ENCODE data around the gene TMEM52. TPM values are rescaled to one million over a fixed set of nuclear protein-coding genes. Genes with fewer than 3 reads are reported as not detected.
A peak's percentile ranks its signal among the peaks of the same experiment; 100 is the strongest.

The TMEM52 gene
- total and polyA plus RNA-seq, 2 of the 13 experiments (the other 11 are each of a cell fraction or from before 2014, with no cell fraction given) = 13.2 to 18.7 TPM

DNA sequence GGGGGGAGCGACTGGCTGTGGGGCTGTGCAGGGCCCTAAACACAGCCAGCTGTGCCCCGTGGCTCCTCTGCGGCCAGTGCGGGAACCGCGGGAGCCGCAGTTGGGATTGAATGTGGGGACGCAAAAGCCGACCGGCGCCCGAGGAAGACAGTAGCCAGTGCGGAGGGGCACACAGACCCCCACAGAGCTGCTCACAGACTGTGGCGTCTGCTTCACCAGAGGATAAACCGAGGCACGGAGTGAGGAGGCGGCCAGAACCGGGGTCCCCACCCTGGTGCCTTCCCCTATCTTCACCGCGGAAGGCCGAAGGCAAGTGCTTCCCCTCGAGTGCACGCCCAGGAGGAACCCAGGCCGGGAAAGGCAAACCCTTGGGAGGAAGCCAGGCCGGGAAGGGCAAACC lies 8.7 kb upstream of the TMEM52 start:
- no peak for ATAC-seq
- intact Hi-C loops (cut with micrococcal nuclease; ENCODE audit: unreplicated experiment) = no loop called here

DNA sequence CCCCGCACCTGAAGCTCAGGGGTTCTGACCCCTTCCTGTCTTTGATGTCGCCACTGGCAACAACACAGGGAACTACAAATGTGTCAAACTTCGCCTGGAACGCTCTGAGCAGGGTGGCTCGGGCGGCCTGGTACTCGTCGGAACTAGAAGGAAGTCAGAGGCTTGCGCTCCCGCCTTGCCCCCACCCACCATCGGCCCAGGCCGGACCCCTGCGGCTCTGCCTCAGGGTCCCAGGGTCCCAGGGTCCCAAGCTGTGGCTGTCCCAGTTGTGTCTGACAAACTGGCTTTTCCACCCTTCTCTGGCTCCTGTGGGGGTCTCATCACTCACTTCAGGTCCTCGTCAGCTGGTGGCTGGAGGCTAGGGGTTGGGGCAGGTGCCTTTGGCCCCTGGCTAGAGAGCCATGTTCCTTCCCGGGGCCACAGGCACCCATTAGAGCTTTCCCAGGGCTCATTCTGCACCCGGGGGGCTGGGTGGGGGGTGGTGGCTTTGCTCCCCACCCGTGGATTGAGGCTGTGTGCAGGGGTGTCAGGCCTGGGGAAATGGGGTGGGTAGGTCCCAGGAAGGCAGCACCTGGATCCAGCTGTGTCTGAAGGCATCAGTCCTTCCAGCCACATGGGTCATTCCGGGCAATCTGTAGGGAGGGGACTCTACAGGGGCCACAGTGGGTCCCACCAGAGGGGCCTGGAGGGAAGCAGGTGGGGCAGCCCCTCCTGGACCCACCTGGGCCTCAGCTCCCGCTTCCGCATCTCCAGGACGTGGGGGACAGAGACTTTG lies 8.0 kb upstream of the TMEM52 start:
- in situ Hi-C loops (cut with HindIII; ENCODE audit: extremely low pct_ligation_motif_present, low pct_unique_long_range_greater_than_20kb) (no loop called here), intact Hi-C loops (cut with micrococcal nuclease; ENCODE audit: unreplicated experiment) (no loop called here)
- WGBS (ENCODE audit: low lambda C conversion rate) = 35% methylated on average over 8 of the region's 21 CpGs
- FAIRE-seq = no peak
- no TSS peak for BruUV-seq (replicated peaks)
- Histone ChIP-seq H3K27me3 (ENCODE audit: control insufficient read depth in 1 of 2, insufficient read depth in 2 of 2, low read length in 2 of 2) (peaks cover 26 to 47% of the 10 kb centered on the region in 2 experiments; a peak in 4 of 5 replicates), H3K9me3 (ENCODE audit: low read length) (no peaks in the 10 kb centered on the region), H3K9ac (ENCODE audit: insufficient read depth, low read depth, low read length) (no peak overlapping the region), H3K4me3 (replicated peaks in 1 of 3; ENCODE audit: insufficient read depth in 1 of 3, low read depth in 2 of 3, low read length in 3 of 3) (no peak overlapping the region), H2AFZ (ENCODE audit: low read length) (no peak overlapping the region), H3K4me2 (ENCODE audit: low read depth, low read length) (no peak overlapping the region), H3K79me2 (ENCODE audit: insufficient read depth, low read length) (no peaks in the 10 kb centered on the region), H3K27ac (ENCODE audit: extremely low read length, insufficient read depth, low read length) (no peak overlapping the region), H3K4me1 (ENCODE audit: insufficient read depth, low read length) (peaks cover 43% of the 10 kb centered on the region), H4K20me1 (ENCODE audit: insufficient read depth, low read length) (no peaks in the 10 kb centered on the region), H3K36me3 (replicated peaks in 1 of 2; ENCODE audit: control insufficient read depth in 1 of 2, insufficient read depth in 2 of 2, low read length in 2 of 2) (no peaks in the 10 kb centered on the region)
- no peak for ATAC-seq
- TF ChIP-seq PRDM10 (CRISPR knock-in tag; IDR thresholded peaks at IDR 0.05; ENCODE audit: low read depth) = no peak
- TF ChIP-seq ZNF329 (CRISPR knock-in tag; IDR thresholded peaks at IDR 0.05; ENCODE audit: low read depth) = peak; percentile 96
- CTCF ChIA-PET (ENCODE audit: low intra/inter-chr PET ratio, low total read pairs) = no interaction called here
- POLR2A ChIA-PET = no interaction called here
- no peak for DNase-seq (ENCODE audit: low spot score)

More for the DNA sequence above, 8.7 kb upstream of the TMEM52 start:
- no peak overlapping the region for H3K4me3 ChIP-seq (replicated peaks in 1 of 3; ENCODE audit: insufficient read depth in 1 of 3, low read depth in 2 of 3, low read length in 3 of 3)
- TF ChIP-seq JUND (CRISPR knock-in tag; IDR thresholded peaks at IDR 0.05) (no peak), ZNF589 (CRISPR knock-in tag; conservative IDR thresholded peaks at IDR 0.05) (no peak), AKAP8 (CRISPR knock-in tag; IDR thresholded peaks at IDR 0.05) (no peak)
- DNase-seq (ENCODE audit: low spot score) (no peak), FAIRE-seq (no peak)
- peaks cover 36% of the 10 kb centered on the region for H3K4me1 ChIP-seq (ENCODE audit: insufficient read depth, low read length)
- no peak overlapping the region for H2AFZ ChIP-seq (ENCODE audit: low read length)
- no peaks in the 10 kb centered on the region for H3K9me3 ChIP-seq (ENCODE audit: low read length)
- H3K9ac ChIP-seq (ENCODE audit: insufficient read depth, low read depth, low read length) = no peak overlapping the region
- BruUV-seq (replicated peaks) = no TSS peak
- H3K27ac ChIP-seq (ENCODE audit: extremely low read length, insufficient read depth, low read length) = no peak overlapping the region
- H3K4me2 ChIP-seq (ENCODE audit: low read depth, low read length) = no peak overlapping the region
- peaks cover 26 to 47% of the 10 kb centered on the region in 2 experiments; a peak in 4 of 5 replicates for H3K27me3 ChIP-seq (ENCODE audit: control insufficient read depth in 1 of 2, insufficient read depth in 2 of 2, low read length in 2 of 2)
- 59% methylated on average over 14 of the region's 25 CpGs for WGBS (ENCODE audit: low lambda C conversion rate)
- CTCF ChIA-PET (ENCODE audit: low intra/inter-chr PET ratio, low total read pairs) = no interaction called here
- in situ Hi-C loops (cut with HindIII; ENCODE audit: extremely low pct_ligation_motif_present, low pct_unique_long_range_greater_than_20kb) = no loop called here
- H3K36me3 ChIP-seq (replicated peaks in 1 of 2; ENCODE audit: control insufficient read depth in 1 of 2, insufficient read depth in 2 of 2, low read length in 2 of 2) = no peaks in the 10 kb centered on the region
- H4K20me1 ChIP-seq (ENCODE audit: insufficient read depth, low read length) = no peaks in the 10 kb centered on the region
- POLR2A ChIA-PET = no interaction called here
- no peaks in the 10 kb centered on the region for H3K79me2 ChIP-seq (ENCODE audit: insufficient read depth, low read length)
